Prostate gland (tissue), 2 donors: ENCODE results near the gene CNNM1. TPM values are rescaled to one million over a fixed set of nuclear protein-coding genes. Genes with fewer than 3 reads are reported as not detected.

Source experiments
- DNase-seq: peaks from one replicate; pipeline ENCODE4 v3.0.0-alpha.2; 2019; ENCODE audit warnings: low spot score
- H3K27ac ChIP-seq, 2 donors: fragments of 200-600 bp; sonication (generic); 2 replicates each; pipeline ENCODE4 v1.5.1; 2017 to 2019
- H3K27me3 ChIP-seq: fragments of 200-600 bp; sonication (generic); replicated peaks from 2 replicates; pipeline ENCODE4 v1.5.1; 2019; ENCODE audit not compliant: insufficient read depth
- H3K36me3 ChIP-seq, 2 donors: fragments of 200-600 bp; sonication (generic); 1 replicate in 1 of 2; 2 replicates in 1 of 2; pipeline versions ENCODE4 v1.5.1 to v1.8.1; 2017 to 2019
- H3K4me1 ChIP-seq: fragments of 200-600 bp; sonication (generic); replicated peaks from 2 replicates; pipeline ENCODE4 v1.5.1; 2019
- H3K4me3 ChIP-seq, 2 donors: fragments of 200-600 bp; sonication (generic); 2 replicates each; pipeline ENCODE4 v1.5.1; 2017 to 2019
- H3K9me3 ChIP-seq: fragments of 200-600 bp; sonication (generic); 2 replicates; pipeline ENCODE4 v1.5.1; 2017
- POLR2A ChIP-seq: fragments of 450-650 bp; IDR thresholded peaks from one replicate; pipeline ENCODE4 v1.6.1; 2016; ENCODE audit warnings: antibody characterized with exemption, mild to moderate bottlenecking
- POLR2AphosphoS5 ChIP-seq: sonication (generic); formaldehyde crosslinking; IDR thresholded peaks from one replicate; pipeline ENCODE4 v1.6.1; 2017; ENCODE audit warnings: antibody characterized with exemption
- WGBS: methylation state at CpG from one replicate; pipeline ENCODE4 v1.1.5; 2018; 5-methylcytosine and 5-hydroxymethylcytosine counted together
- intact Hi-C: fragments of 100-400 bp; cut with DNase I; formaldehyde crosslinking; loops from one replicate; pipeline ENCODE4 v1.14.2; 2022
- total RNA-seq, 2 donors: library from RNA; depleted of rRNA; stranded (reverse); fragments of >200 nt; gene quantifications; one replicate each; pipeline ENCODE4 v1.1.0, GENCODE V29; 2016
- TF ChIP-seq, protein P1 (sequence below), 4 experiments: fragments of 200-600 bp in 2 of 4; fragments of 450-650 bp in 2 of 4; sonication (generic) in 2 of 4; IDR thresholded peaks; 1 replicate in 3 of 4; 2 replicates in 1 of 4; pipeline ENCODE4 v1.5.1; 2016 to 2019; ENCODE audit warnings: antibody characterized with exemption in 4 of 4, mild to moderate bottlenecking in 2 of 4, moderate library complexity in 2 of 4

CNNM1 gene
- total RNA-seq, 2 donors from 2014 or later = 4.2 to 36.1 TPM

DNA sequence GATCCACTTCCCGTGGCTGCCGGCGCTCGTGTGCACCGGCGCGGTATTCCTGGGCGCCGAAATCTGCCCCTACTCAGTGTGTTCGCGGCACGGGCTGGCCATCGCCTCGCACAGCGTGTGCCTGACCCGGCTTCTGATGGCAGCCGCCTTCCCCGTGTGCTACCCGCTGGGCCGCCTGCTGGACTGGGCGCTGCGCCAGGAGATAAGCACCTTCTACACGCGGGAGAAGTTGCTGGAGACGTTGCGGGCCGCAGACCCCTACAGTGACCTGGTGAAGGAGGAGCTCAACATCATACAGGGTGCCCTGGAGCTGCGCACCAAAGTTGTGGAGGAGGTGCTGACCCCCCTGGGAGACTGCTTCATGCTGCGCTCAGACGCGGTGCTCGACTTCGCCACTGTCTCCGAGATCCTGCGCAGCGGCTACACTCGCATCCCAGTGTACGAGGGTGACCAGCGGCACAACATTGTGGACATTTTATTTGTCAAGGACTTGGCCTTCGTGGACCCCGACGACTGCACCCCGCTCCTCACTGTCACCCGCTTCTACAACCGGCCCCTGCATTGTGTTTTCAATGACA lies 1.3 kb downstream of the CNNM1 start:
- DNase-seq = no peak

DNA sequence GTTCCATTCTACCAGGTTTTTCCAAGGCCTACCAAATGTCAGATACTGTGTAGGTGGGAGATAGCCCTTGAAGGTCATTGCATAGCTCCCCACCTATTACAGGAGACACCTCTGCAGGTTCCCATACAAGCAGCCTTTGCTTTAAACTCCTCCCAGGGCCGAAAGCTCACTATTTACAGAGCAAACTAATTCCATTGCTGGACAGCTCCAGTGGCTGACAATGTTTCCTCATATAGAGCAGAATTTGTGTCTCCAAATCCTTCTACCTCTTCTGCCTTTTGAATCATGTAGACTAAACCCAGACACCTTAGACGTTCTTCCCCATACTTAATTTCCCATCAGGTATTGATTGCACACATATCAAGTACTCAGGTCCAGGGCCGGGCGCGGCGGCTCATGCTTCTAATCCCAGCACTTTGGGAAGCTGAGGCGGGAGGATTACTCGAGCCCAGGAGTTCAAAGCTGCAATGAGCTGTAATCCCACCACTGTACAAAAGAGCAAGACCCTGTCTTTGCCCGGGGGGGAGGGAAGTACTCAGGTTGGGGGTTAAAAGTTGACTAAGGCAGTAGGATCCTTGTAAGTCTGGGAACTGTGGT lies 2.1 kb downstream of the CNNM1 start:
- Histone ChIP-seq H3K9me3 (no peaks in the 10 kb centered on the region), H3K27ac (no peak overlapping the region), H3K4me1 (no peaks in the 10 kb centered on the region), H3K27me3 (no peaks in the 10 kb centered on the region), H3K4me3 (no peak overlapping the region), H3K36me3 (no peaks in the 10 kb centered on the region)
- DNase-seq = no peak
- 77% methylated on average over 9 of the region's 9 CpGs for WGBS
- TF ChIP-seq POLR2A (no peak), POLR2AphosphoS5 (no peak)
- TF ChIP-seq, protein P1, sequence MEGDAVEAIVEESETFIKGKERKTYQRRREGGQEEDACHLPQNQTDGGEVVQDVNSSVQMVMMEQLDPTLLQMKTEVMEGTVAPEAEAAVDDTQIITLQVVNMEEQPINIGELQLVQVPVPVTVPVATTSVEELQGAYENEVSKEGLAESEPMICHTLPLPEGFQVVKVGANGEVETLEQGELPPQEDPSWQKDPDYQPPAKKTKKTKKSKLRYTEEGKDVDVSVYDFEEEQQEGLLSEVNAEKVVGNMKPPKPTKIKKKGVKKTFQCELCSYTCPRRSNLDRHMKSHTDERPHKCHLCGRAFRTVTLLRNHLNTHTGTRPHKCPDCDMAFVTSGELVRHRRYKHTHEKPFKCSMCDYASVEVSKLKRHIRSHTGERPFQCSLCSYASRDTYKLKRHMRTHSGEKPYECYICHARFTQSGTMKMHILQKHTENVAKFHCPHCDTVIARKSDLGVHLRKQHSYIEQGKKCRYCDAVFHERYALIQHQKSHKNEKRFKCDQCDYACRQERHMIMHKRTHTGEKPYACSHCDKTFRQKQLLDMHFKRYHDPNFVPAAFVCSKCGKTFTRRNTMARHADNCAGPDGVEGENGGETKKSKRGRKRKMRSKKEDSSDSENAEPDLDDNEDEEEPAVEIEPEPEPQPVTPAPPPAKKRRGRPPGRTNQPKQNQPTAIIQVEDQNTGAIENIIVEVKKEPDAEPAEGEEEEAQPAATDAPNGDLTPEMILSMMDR (IDR thresholded peaks at IDR 0.05) = no peak
- intact Hi-C loops = no loop called here

More for the DNA sequence above, 1.3 kb downstream of the CNNM1 start:
- H3K9me3 ChIP-seq = no peaks in the 10 kb centered on the region
- TF ChIP-seq, protein P1 (IDR thresholded peaks at IDR 0.05) = no peak
- TF ChIP-seq POLR2AphosphoS5 (no peak), POLR2A (no peak)
- no peaks in the 10 kb centered on the region for H3K4me1 ChIP-seq
- WGBS = 41% methylated on average over 44 of the region's 45 CpGs
- peak overlapping the region in 1 of 2 donors; percentile 52 for H3K27ac ChIP-seq
- intact Hi-C loops = no loop called here
- peak overlapping the region; percentile 45 to 53 for H3K4me3 ChIP-seq
- H3K27me3 ChIP-seq = no peaks in the 10 kb centered on the region
- H3K36me3 ChIP-seq = no peaks in the 10 kb centered on the region

DNA sequence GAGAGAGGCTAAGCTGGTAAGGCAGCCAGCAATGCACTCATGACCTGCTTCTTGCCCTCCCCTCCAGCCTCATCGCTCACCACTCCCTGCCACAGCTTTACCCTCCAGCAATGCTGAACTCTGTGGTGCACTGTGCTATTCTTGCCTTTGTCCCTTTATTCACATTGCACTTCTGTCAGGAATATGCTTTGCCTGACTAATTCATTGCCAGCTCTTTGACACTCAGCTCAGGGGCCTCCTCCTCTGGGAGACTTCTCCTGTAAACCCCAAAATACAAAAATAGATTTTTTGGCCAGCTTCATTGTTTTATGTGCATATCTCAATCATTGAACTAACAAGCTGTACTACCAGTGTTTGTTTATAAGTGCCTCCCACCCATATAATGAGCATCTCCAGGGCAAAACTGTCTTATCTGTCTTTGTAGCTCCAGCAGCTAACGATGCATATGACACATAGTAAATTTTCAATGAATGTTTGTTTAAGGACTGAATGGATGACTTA lies 8.2 kb downstream of the CNNM1 start:
- Histone ChIP-seq H3K4me1 (no peaks in the 10 kb centered on the region), H3K4me3 (no peak overlapping the region), H3K27ac (no peak overlapping the region), H3K27me3 (no peaks in the 10 kb centered on the region), H3K36me3 (no peaks in the 10 kb centered on the region), H3K9me3 (no peaks in the 10 kb centered on the region)
- WGBS = 41% methylated on average over 2 of the region's 2 CpGs
- no peak for TF ChIP-seq POLR2A
- TF ChIP-seq POLR2AphosphoS5 = no peak
- TF ChIP-seq, protein P1 (IDR thresholded peaks at IDR 0.05) = no peak
- intact Hi-C loops = no loop called here
- no peak for DNase-seq

DNA sequence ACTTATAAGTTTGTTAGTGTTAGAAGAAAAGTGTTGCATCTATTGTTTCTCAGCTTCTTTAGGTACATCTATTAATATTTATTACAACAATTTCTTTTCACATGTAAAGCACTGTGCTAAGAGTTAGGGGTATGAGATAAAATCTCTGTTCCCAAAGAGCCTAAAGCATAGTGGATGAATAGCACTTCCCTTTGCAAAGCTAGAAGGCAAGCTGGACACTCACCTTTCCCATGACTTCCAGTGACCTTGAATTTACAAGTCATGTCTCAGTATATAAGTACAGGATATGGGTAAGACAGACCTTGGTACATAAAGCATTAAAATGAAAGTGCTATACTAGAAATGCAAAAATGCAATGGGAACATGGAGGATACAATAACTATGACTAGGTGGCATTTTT lies 8.7 kb downstream of the CNNM1 start:
- intact Hi-C loops = no loop called here
- DNase-seq = no peak
- Histone ChIP-seq H3K27me3 (no peaks in the 10 kb centered on the region), H3K27ac (no peak overlapping the region), H3K9me3 (no peaks in the 10 kb centered on the region), H3K4me1 (no peaks in the 10 kb centered on the region), H3K4me3 (no peak overlapping the region), H3K36me3 (no peaks in the 10 kb centered on the region)
- TF ChIP-seq POLR2AphosphoS5 = no peak
- no peak for TF ChIP-seq POLR2A
- TF ChIP-seq, protein P1 (IDR thresholded peaks at IDR 0.05) = no peak

DNA sequence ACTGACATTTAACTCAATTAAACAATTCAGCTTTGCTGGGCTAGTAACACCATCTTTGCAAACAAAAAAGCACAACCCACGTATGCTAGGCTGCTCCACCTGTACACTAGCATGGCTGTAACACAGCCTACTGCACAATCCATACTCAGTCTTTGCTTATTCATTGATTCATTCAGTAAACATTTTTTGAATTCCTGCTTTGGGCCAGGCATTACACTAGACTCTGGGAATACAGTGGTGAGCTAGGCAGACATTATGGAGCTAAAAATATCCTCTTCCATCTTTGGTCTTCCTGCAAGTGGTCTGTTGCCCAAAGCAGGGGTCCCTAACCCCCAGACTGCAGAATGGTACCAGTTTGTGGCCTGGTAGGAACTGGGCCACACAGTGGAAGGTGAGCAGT lies 9.9 kb downstream of the CNNM1 start:
- TF ChIP-seq POLR2A = no peak
- peak; percentile 73 for TF ChIP-seq POLR2AphosphoS5
- TF ChIP-seq, protein P1 (IDR thresholded peaks at IDR 0.05) = no peak
- no peaks in the 10 kb centered on the region for H3K36me3 ChIP-seq
- WGBS = 29% methylated on average over 1 of the region's 1 CpG
- H3K4me1 ChIP-seq = no peaks in the 10 kb centered on the region
- H3K27me3 ChIP-seq = no peaks in the 10 kb centered on the region
- H3K9me3 ChIP-seq = no peaks in the 10 kb centered on the region
- no peak overlapping the region for H3K4me3 ChIP-seq
- peak; percentile 39 for DNase-seq
- H3K27ac ChIP-seq = no peak overlapping the region
- intact Hi-C loops = no loop called here
